GM12878 (cell line): ENCODE data around the gene ARHGEF3. TPM values are rescaled to one million over a fixed set of nuclear protein-coding genes. Genes with fewer than 3 reads are reported as not detected.

Source experiments
- ASH2L ChIP-seq: fragments of 300-600, 200-600 bp; sonication (generic); IDR thresholded peaks from 2 replicates; pipeline ENCODE4 v1.6.1; 2017; ENCODE audit warnings: low read depth, mild to moderate bottlenecking, borderline replicate concordance
- RELA ChIP-seq: fragments of 450-650 bp; IDR thresholded peaks from 2 replicates; pipeline ENCODE4 v1.8.0; 2014; ENCODE audit warnings: borderline replicate concordance; ENCODE audit not compliant: partially characterized antibody
- RUNX3 ChIP-seq: IDR thresholded peaks from 2 replicates; pipeline ENCODE4 v1.6.1; 2012; ENCODE audit warnings: low read length, inconsistent platforms
- TCF7 ChIP-seq: IDR thresholded peaks from 2 replicates; pipeline ENCODE4 v1.6.1; 2014; ENCODE audit warnings: antibody characterized with exemption, borderline replicate concordance
- YY1 ChIP-seq: IDR thresholded peaks from 2 replicates; pipeline ENCODE4 v1.6.1; 2011; ENCODE audit warnings: low read depth, mild to moderate bottlenecking, low read length
- ZNF622 ChIP-seq: fragments of 450-650 bp; IDR thresholded peaks from 2 replicates; pipeline ENCODE4 v1.6.1; 2017; ENCODE audit warnings: mild to moderate bottlenecking, inconsistent platforms
- polyA plus RNA-seq, 11 experiments: library from polyadenylated mRNA; depleted of rRNA in 4 of 11; unstranded in 6 of 11; stranded (reverse) in 5 of 11; fragments of >200 nt; fragmentation: Nextera tagmentation in 4 of 11; fragmentation: Illumina TruSeq in 1 of 11; extraction: Ambion mirVana in 4 of 11; extraction: Trizol in 1 of 11; gene quantifications; 1 replicate in 1 of 11; 2 replicates in 10 of 11; pipeline versions ENCODE4 v1.2.1 to v1.2.3, GENCODE V29; 2011 to 2016; ENCODE audit warnings: inconsistent platforms in 2 of 11, missing spikeins in 2 of 11, low read depth in 1 of 11
- total RNA-seq, 4 experiments: library from RNA; depleted of rRNA in 3 of 4; stranded (reverse); fragments of >200 nt in 3 of 4; fragmentation: Illumina TruSeq in 1 of 4; extraction: Trizol in 1 of 4; gene quantifications; 2 replicates each; pipeline versions ENCODE4 v1.2.1 to v1.2.3, GENCODE V29; 2013 to 2021
- TF ChIP-seq, protein P1 (sequence below): IDR thresholded peaks from 2 replicates; pipeline ENCODE4 v1.6.1; 2012; ENCODE audit warnings: improper control_type of control experiment, low read depth, low read length; ENCODE audit not compliant: insufficient replicate concordance
- TF ChIP-seq, protein P2 (sequence below): fragments of 150-350 bp; IDR thresholded peaks from 2 replicates; pipeline ENCODE4 v1.6.1; 2016; ENCODE audit warnings: low read depth, low read length
- TF ChIP-seq, protein P3 (sequence below): fragments of 450-650 bp; IDR thresholded peaks from 2 replicates; pipeline ENCODE4 v1.6.1; 2017; ENCODE audit warnings: mild to moderate bottlenecking
- TF ChIP-seq, protein P4 (sequence below): IDR thresholded peaks from 2 replicates; pipeline ENCODE4 v1.6.1; 2011; ENCODE audit warnings: low read depth, low read length, improper control_type of control experiment, borderline replicate concordance

The ARHGEF3 gene
- total and polyA plus RNA-seq, 10 of the 15 experiments (the other 5 are each of a cell fraction or from before 2014, with no cell fraction given) = 21.8 to 78.7 (median 56.2) TPM

DNA sequence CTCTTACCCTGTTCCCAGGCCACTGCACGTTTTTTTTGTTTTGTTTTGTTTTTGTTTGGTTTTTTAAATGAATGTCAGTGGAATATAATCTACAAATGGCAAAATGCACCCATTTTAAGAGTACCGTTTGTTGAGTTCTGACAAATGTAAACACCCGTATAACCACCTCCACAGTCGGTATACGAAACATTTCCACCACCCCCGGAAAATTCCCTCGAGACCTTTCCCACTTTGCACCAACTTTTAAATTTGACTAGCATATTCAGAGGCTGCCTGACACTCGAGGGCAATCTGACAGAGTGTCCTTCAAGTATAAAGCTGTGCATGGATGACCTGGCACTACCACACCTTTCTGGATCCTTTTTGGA lies 613 bp upstream of the ARHGEF3 start (continued):
- TF ChIP-seq, protein P1, sequence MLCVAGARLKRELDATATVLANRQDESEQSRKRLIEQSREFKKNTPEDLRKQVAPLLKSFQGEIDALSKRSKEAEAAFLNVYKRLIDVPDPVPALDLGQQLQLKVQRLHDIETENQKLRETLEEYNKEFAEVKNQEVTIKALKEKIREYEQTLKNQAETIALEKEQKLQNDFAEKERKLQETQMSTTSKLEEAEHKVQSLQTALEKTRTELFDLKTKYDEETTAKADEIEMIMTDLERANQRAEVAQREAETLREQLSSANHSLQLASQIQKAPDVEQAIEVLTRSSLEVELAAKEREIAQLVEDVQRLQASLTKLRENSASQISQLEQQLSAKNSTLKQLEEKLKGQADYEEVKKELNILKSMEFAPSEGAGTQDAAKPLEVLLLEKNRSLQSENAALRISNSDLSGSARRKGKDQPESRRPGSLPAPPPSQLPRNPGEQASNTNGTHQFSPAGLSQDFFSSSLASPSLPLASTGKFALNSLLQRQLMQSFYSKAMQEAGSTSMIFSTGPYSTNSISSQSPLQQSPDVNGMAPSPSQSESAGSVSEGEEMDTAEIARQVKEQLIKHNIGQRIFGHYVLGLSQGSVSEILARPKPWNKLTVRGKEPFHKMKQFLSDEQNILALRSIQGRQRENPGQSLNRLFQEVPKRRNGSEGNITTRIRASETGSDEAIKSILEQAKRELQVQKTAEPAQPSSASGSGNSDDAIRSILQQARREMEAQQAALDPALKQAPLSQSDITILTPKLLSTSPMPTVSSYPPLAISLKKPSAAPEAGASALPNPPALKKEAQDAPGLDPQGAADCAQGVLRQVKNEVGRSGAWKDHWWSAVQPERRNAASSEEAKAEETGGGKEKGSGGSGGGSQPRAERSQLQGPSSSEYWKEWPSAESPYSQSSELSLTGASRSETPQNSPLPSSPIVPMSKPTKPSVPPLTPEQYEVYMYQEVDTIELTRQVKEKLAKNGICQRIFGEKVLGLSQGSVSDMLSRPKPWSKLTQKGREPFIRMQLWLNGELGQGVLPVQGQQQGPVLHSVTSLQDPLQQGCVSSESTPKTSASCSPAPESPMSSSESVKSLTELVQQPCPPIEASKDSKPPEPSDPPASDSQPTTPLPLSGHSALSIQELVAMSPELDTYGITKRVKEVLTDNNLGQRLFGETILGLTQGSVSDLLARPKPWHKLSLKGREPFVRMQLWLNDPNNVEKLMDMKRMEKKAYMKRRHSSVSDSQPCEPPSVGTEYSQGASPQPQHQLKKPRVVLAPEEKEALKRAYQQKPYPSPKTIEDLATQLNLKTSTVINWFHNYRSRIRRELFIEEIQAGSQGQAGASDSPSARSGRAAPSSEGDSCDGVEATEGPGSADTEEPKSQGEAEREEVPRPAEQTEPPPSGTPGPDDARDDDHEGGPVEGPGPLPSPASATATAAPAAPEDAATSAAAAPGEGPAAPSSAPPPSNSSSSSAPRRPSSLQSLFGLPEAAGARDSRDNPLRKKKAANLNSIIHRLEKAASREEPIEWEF = no peak
- TF ChIP-seq RELA = no peak
- TF ChIP-seq ASH2L = no peak
- no peak for TF ChIP-seq ZNF622
- TF ChIP-seq, protein P2, sequence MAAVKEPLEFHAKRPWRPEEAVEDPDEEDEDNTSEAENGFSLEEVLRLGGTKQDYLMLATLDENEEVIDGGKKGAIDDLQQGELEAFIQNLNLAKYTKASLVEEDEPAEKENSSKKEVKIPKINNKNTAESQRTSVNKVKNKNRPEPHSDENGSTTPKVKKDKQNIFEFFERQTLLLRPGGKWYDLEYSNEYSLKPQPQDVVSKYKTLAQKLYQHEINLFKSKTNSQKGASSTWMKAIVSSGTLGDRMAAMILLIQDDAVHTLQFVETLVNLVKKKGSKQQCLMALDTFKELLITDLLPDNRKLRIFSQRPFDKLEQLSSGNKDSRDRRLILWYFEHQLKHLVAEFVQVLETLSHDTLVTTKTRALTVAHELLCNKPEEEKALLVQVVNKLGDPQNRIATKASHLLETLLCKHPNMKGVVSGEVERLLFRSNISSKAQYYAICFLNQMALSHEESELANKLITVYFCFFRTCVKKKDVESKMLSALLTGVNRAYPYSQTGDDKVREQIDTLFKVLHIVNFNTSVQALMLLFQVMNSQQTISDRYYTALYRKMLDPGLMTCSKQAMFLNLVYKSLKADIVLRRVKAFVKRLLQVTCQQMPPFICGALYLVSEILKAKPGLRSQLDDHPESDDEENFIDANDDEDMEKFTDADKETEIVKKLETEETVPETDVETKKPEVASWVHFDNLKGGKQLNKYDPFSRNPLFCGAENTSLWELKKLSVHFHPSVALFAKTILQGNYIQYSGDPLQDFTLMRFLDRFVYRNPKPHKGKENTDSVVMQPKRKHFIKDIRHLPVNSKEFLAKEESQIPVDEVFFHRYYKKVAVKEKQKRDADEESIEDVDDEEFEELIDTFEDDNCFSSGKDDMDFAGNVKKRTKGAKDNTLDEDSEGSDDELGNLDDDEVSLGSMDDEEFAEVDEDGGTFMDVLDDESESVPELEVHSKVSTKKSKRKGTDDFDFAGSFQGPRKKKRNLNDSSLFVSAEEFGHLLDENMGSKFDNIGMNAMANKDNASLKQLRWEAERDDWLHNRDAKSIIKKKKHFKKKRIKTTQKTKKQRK = no peak
- TF ChIP-seq TCF7 = no peak
- no peak for TF ChIP-seq YY1
- TF ChIP-seq, protein P3, sequence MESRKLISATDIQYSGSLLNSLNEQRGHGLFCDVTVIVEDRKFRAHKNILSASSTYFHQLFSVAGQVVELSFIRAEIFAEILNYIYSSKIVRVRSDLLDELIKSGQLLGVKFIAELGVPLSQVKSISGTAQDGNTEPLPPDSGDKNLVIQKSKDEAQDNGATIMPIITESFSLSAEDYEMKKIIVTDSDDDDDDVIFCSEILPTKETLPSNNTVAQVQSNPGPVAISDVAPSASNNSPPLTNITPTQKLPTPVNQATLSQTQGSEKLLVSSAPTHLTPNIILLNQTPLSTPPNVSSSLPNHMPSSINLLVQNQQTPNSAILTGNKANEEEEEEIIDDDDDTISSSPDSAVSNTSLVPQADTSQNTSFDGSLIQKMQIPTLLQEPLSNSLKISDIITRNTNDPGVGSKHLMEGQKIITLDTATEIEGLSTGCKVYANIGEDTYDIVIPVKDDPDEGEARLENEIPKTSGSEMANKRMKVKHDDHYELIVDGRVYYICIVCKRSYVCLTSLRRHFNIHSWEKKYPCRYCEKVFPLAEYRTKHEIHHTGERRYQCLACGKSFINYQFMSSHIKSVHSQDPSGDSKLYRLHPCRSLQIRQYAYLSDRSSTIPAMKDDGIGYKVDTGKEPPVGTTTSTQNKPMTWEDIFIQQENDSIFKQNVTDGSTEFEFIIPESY = no peak
- no peak for TF ChIP-seq RUNX3
- TF ChIP-seq, protein P4, sequence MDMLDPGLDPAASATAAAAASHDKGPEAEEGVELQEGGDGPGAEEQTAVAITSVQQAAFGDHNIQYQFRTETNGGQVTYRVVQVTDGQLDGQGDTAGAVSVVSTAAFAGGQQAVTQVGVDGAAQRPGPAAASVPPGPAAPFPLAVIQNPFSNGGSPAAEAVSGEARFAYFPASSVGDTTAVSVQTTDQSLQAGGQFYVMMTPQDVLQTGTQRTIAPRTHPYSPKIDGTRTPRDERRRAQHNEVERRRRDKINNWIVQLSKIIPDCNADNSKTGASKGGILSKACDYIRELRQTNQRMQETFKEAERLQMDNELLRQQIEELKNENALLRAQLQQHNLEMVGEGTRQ = no peak
